ENCODE data around the gene KCNK10.

KCNK10 gene

DNA sequence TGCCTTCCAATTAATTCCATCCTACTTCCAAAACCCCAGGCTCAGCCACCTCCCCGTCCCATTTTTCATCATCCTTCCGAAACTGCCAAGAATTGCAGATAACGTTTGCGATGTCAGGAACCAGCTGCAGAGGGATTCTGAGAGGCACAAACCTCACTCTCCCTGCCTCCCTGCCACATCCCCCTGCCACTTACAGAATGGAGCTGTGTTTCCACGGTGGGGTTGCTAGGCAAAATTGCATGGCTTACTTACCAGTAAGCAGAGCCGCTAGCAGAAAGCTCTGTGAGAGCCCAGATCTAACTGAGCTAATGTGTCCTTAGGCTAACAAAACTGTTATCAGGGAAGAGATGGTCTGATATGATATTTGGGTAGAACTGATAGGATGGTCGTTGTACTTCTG is 127.4 kb downstream of the KCNK10 start:
- Mint-ChIP-seq H3K27me3 (peaks cover 57 to 58% of the 10 kb centered on the region in 2 donors), H3K36me3 (ENCODE audit: insufficient read depth) (peaks cover 4% of the 10 kb centered on the region), H3K27ac (no peak overlapping the region), H3K4me3 (no peak overlapping the region), H3K9me3 (no peaks in the 10 kb centered on the region), H3K4me1 (ENCODE audit: low read depth in 2 of 2) (no peaks in the 10 kb centered on the region)
- no peak for ATAC-seq (replicated peaks)
- no peak for DNase-seq

DNA sequence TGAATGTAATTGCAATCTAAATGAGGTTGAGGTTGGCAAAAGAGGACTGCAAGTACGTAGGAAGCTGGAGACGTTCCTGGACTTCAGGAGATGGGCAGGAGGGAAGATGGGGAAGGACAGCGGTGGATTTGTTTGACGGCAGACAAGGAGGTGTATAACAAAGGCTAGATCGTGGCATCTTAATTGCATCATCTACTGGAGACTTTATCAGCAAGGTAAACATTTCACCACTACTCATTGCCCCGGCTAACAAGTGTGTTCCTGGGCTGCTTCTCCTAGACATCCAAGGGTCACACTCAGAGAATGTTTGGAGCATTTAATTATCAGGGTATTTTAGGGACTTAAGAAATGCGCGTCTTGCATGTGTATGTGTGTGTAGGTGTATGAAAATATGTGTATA is 128.5 kb downstream of the KCNK10 start:
- ATAC-seq (replicated peaks) (no peak), DNase-seq (no peak)
- H3K4me1 Mint-ChIP-seq (ENCODE audit: low read depth in 2 of 2) = peaks cover 1 to 2% of the 10 kb centered on the region in 2 donors
- H3K4me3 Mint-ChIP-seq = no peak overlapping the region
- H3K27me3 Mint-ChIP-seq = peaks cover 50 to 58% of the 10 kb centered on the region in 2 donors
- no peaks in the 10 kb centered on the region for H3K9me3 Mint-ChIP-seq
- H3K27ac Mint-ChIP-seq = no peak overlapping the region
- H3K36me3 Mint-ChIP-seq (ENCODE audit: insufficient read depth) = peaks cover 4% of the 10 kb centered on the region

DNA sequence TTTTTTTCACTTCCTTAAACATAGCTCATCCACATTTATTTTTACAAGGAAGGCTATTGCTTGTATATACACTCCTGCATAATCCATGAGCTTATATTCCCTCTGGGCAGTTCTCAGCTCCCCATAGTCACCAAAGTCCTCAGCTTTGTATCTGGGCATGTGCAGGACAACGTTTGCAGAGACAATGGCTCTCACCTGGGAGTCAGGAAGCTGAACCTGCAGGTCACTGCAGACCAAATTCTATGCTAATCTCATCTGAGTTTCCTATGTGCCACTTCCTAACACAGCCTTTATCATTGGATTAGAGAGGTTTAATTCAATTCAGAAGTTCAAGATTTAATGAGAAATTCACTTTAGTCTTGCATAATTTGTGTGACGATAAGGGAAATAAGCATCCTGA is 131.5 kb downstream of the KCNK10 start:
- no peak for ATAC-seq (replicated peaks)
- H3K4me3 Mint-ChIP-seq = no peak overlapping the region
- no peak for DNase-seq
- H3K27me3 Mint-ChIP-seq = peaks cover 45 to 66% of the 10 kb centered on the region in 2 donors
- H3K36me3 Mint-ChIP-seq (ENCODE audit: insufficient read depth) = no peaks in the 10 kb centered on the region
- no peak overlapping the region for H3K27ac Mint-ChIP-seq
- no peaks in the 10 kb centered on the region for H3K9me3 Mint-ChIP-seq
- peaks cover 7 to 10% of the 10 kb centered on the region in 2 donors for H3K4me1 Mint-ChIP-seq (ENCODE audit: low read depth in 2 of 2)

DNA sequence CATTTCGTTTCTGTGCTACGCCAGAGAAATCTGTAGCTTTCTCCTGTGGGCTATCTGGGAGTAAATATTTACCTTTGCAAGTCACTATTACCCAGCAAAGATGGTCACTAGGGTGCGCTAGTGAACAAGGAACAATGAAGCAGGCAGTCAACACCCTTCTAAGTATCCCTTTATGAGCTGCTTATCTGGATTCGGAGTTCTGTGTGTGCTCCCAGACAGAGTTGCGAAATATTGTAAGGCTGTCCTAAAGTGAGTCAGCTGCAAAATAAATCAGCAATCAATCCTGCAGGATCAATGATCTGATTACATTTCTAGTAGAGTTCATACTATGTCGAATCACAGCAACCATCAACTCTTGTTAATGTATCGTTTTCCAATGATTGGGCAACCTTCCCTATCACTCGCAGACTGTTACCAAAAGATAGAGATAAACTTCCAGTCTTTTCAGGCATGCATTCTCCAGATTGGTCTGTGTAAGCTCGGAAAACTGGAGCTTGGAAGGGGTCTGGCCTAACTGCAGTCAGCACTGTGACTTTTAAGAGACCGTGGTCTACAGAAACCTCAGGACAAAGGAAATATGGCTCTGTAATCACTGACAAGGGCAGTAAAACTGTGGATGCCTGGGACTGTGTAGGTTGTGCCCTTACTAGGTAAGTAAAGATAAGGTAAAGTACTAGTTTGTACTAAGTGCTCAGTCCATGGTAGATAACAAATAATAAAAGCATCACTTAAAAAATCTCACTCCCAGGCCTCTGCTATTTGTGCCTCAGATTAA is 133.5 kb downstream of the KCNK10 start:
- no peak overlapping the region for H3K27ac Mint-ChIP-seq
- peak; percentile 73 for ATAC-seq (replicated peaks)
- H3K9me3 Mint-ChIP-seq = no peaks in the 10 kb centered on the region
- peak overlapping the region; percentile 50 to 64 for H3K4me3 Mint-ChIP-seq
- peak; percentile 47 to 54 (median 51) for DNase-seq
- H3K4me1 Mint-ChIP-seq (ENCODE audit: low read depth in 2 of 2) = peaks cover 7 to 10% of the 10 kb centered on the region in 2 donors
- H3K27me3 Mint-ChIP-seq = peaks cover 27 to 46% of the 10 kb centered on the region in 2 donors
- H3K36me3 Mint-ChIP-seq (ENCODE audit: insufficient read depth) = no peaks in the 10 kb centered on the region

DNA sequence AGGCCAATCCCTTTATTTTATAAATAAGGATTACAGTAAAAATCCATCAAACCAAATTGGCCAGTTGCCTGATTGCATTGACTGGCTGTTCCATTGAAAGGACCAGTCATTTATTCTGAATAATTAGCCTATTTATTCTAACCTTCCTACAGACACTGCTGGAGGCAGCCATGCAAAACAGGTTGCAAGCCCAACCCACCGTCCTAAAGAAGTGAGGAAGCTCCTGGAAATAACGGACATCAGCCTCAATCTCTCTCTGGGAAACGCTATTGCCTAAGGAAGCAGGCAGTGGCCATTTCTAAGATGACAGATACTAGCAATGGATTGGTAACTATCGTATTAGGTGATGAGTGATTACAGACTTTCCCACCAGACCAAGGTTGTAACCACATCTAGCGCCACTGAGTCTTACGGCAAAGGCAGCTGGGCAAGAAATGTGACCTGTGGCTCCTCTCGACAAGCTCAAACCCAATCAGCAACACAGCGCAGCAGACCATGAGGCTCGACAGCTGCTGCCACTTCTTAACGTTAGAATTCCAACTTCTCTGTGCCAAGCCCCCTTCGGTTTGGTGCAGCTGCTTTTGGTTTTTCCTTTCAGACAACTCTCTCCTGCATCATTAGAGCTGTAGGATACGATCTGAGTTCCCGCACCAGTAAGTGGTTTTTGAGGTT is 134.2 kb downstream of the KCNK10 start:
- peaks cover 7 to 10% of the 10 kb centered on the region in 2 donors for H3K4me1 Mint-ChIP-seq (ENCODE audit: low read depth in 2 of 2)
- ATAC-seq (replicated peaks) = peak; percentile 26
- no peak for DNase-seq
- no peaks in the 10 kb centered on the region for H3K36me3 Mint-ChIP-seq (ENCODE audit: insufficient read depth)
- H3K27ac Mint-ChIP-seq = no peak overlapping the region
- H3K9me3 Mint-ChIP-seq = no peaks in the 10 kb centered on the region
- peak overlapping the region; percentile 50 to 64 for H3K4me3 Mint-ChIP-seq
- H3K27me3 Mint-ChIP-seq = peaks cover 20 to 39% of the 10 kb centered on the region in 2 donors

DNA sequence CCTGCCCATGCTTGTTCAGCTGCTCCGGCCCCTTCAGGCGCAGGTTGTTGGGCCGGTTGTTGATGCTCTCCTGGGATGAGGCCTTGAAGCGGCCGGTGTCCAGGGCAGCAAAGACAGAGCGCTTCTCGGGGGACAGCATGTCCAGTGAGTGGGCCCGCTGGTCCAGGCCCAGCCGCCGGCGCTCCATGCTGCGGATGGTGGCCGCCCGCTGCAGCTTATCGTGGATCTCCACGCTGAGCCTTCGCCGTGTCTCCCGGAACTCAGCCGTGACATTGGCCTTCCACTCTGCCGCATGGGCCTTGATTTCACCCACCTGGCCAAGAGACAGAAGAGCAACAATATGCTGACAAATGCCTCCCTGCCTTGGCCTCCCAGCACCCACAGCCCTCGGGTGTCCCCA is 137.2 kb downstream of the KCNK10 start:
- Mint-ChIP-seq H3K9me3 (no peaks in the 10 kb centered on the region), H3K36me3 (ENCODE audit: insufficient read depth) (no peaks in the 10 kb centered on the region), H3K4me3 (no peak overlapping the region), H3K27ac (no peak overlapping the region), H3K4me1 (ENCODE audit: low read depth in 2 of 2) (peaks cover 10% of the 10 kb centered on the region in 2 donors), H3K27me3 (peaks cover 7 to 9% of the 10 kb centered on the region in 2 donors)
- ATAC-seq (replicated peaks) (no peak), DNase-seq (no peak)

DNA sequence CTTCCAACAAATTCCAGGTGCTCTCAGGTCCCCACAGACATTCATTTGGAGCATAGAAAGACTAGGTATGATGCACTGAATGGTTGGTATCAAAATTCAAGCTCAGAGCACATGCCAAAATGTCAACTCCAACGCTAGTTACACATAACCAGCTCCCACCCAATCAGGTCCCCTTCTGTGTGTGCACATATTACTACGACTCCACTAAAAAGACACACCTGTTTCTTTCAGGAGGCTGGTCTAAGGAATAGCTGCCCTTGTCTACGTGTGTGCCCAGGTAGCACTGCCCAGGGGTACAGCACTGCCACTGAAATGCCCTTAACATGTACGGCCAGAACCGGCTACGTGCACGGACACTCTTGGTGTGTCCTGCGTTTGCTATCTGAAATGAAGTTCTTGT is 138.1 kb downstream of the KCNK10 start:
- no peak for ATAC-seq (replicated peaks)
- Mint-ChIP-seq H3K27ac (no peak overlapping the region), H3K9me3 (no peaks in the 10 kb centered on the region), H3K4me1 (ENCODE audit: low read depth in 2 of 2) (peaks cover 10 to 14% of the 10 kb centered on the region in 2 donors), H3K36me3 (ENCODE audit: insufficient read depth) (no peaks in the 10 kb centered on the region), H3K27me3 (peaks cover 7 to 9% of the 10 kb centered on the region in 2 donors), H3K4me3 (no peak overlapping the region)
- DNase-seq = no peak

DNA sequence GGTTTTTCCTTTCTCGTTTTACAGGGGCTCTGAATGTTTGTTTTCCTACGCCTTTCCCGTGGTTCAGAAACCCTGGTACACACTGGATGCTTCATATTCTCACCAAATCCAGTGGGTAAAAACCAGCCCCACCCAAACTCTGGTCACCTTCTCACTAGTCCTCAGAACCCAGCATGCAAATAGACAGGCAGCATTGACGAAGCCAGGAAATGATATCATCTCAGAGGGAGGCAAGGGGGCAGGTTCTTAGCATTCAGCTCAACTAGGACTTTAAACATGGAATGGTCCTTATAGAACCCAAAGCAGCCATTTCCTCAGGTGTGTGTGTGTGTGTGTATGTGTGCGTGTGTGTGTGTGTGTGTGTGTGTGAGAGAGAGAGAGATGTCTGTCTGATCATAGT is 142.0 kb downstream of the KCNK10 start:
- peaks cover 0 to 7% of the 10 kb centered on the region in 2 donors for H3K4me1 Mint-ChIP-seq (ENCODE audit: low read depth in 2 of 2)
- no peaks in the 10 kb centered on the region for H3K9me3 Mint-ChIP-seq
- no peaks in the 10 kb centered on the region for H3K36me3 Mint-ChIP-seq (ENCODE audit: insufficient read depth)
- no peak overlapping the region for H3K4me3 Mint-ChIP-seq
- ATAC-seq (replicated peaks) (peak; percentile 49), DNase-seq (no peak)
- peak overlapping the region in 1 of 2 donors; percentile 9 for H3K27ac Mint-ChIP-seq
- no peaks in the 10 kb centered on the region for H3K27me3 Mint-ChIP-seq

DNA sequence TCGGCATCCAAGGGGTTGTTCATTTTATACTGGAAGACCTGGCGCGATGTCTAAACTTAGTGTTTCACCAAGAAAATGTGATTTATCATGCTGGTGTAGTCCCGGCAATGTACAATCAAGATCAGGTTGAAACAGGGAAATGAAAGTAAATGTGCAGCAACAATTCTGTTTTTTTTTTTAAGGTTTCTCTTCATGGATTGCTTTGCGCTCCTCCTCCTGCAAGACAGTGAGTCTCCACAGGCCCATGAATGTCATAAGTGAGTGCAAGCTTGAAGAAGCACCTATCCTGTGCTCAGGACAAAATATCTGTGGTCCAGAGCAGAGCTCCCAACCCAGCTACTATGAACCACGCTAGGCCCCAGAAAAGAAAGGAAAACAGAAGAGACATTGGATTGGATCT is 143.4 kb downstream of the KCNK10 start:
- H3K4me3 Mint-ChIP-seq = no peak overlapping the region
- no peak overlapping the region for H3K27ac Mint-ChIP-seq
- peaks cover 0 to 7% of the 10 kb centered on the region in 2 donors for H3K4me1 Mint-ChIP-seq (ENCODE audit: low read depth in 2 of 2)
- no peaks in the 10 kb centered on the region for H3K27me3 Mint-ChIP-seq
- no peak for ATAC-seq (replicated peaks)
- DNase-seq = no peak
- H3K9me3 Mint-ChIP-seq = no peaks in the 10 kb centered on the region
- H3K36me3 Mint-ChIP-seq (ENCODE audit: insufficient read depth) = no peaks in the 10 kb centered on the region

DNA sequence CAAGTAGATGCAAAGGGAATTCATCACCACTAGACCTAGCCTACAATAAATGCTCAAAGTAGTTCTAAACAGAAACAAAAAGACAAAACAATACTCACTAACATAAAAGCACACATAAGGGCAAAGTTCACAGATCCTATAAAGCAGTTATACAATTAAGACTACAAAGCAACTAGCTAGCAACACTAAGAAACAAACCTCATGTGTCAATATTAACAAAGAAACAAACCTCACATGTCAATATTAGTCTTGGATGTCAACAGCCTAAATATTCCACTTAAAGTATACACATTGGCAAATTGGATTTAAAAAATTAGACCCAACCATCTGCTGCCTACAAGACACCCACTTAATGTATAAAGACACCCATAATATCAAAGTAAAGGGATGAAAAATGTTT is 152.7 kb downstream of the KCNK10 start:
- DNase-seq = no peak
- H3K27ac Mint-ChIP-seq = no peak overlapping the region
- peaks cover 21 to 27% of the 10 kb centered on the region in 2 donors for H3K27me3 Mint-ChIP-seq
- no peak for ATAC-seq (replicated peaks)
- H3K9me3 Mint-ChIP-seq = no peaks in the 10 kb centered on the region
- H3K4me3 Mint-ChIP-seq = no peak overlapping the region
- H3K4me1 Mint-ChIP-seq (ENCODE audit: low read depth in 2 of 2) = peaks cover 2 to 12% of the 10 kb centered on the region in 2 donors
- peaks cover 1% of the 10 kb centered on the region for H3K36me3 Mint-ChIP-seq (ENCODE audit: insufficient read depth)

DNA sequence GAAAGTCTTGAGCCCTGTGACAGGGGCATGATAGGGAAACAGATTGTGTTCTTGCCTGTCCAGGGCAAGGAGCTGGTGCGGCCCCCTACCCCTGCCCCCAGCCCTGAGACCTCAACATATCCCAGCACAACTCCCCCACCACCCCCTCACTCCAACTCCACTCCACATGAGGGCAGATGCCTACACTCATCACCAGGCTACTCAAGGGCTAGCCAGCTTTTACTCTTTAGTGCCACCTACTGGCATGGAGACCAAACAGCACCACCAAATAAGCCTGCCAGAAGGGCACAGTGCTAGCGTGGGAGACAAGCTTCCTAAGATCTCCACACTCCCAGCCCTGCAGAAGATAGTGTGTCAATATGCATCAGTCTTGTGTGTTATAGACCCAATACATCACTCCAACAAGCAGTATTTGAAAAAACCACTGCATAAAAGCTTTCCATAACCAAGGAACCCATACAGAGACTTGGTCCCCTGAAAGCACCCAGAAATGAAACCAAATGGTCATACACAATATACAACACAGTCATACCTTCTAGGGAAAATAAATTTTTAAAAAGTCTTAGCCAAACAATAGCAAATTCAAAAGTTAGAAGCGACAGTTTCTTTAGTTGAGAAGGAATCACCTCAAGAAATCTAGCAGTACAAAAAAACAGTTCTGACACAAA is 154.4 kb downstream of the KCNK10 start:
- Mint-ChIP-seq H3K4me3 (peak overlapping the region in 1 of 2 donors; percentile 52), H3K27me3 (peaks cover 21 to 27% of the 10 kb centered on the region in 2 donors), H3K36me3 (ENCODE audit: insufficient read depth) (peaks cover 3% of the 10 kb centered on the region), H3K9me3 (no peaks in the 10 kb centered on the region), H3K27ac (no peak overlapping the region), H3K4me1 (ENCODE audit: low read depth in 2 of 2) (peaks cover 17 to 26% of the 10 kb centered on the region in 2 donors)
- peak; percentile 94 for ATAC-seq (replicated peaks)
- DNase-seq = peak; percentile 61 to 64 (median 62)

DNA sequence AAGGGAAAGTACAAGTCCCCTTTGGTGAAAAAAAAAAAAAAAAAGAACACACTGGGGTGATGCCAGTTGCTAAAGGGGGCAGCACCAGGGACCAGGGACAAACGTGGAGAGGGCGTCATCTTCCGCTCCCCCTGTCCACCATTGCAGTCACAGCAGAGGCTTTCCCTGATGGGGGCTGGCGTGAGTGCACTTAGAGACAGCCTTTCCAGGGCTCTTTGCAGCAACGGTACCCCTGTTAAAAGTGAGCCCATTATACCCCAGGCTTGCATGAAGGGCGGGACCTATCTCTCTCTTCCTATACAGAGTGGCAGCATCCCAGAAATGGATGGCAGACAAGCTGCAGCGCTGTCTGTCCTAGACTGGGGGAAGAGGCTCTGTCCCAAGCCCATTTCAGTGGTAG is 155.0 kb downstream of the KCNK10 start:
- Mint-ChIP-seq H3K36me3 (ENCODE audit: insufficient read depth) (peaks cover 3% of the 10 kb centered on the region), H3K9me3 (no peaks in the 10 kb centered on the region), H3K4me1 (ENCODE audit: low read depth in 2 of 2) (peaks cover 18 to 27% of the 10 kb centered on the region in 2 donors), H3K27ac (no peak overlapping the region), H3K27me3 (peaks cover 21 to 27% of the 10 kb centered on the region in 2 donors), H3K4me3 (peak overlapping the region in 1 of 2 donors; percentile 52)
- ATAC-seq (replicated peaks) (no peak), DNase-seq (no peak)

DNA sequence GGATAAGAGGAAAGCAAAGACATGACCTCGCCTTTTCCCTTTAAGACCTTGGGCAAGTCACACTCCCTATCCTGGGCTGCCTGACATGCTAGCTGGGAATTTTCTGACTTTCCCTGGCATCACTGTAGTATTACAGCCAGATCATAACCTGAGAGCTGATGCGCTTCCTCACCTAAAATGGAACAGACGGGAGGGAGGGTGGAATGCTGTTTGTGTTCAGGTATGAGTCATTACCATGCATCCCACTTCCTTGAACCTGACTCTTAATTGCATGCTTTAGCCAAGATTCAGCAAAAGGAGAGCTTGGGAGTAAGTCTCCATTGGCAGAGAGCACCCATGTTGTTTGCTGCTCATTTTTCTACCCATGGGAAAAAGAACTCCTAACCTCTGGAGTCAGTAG is 156.5 kb downstream of the KCNK10 start:
- no peak overlapping the region for H3K4me3 Mint-ChIP-seq
- H3K27ac Mint-ChIP-seq = no peak overlapping the region
- ATAC-seq (replicated peaks) (no peak), DNase-seq (no peak)
- peaks cover 18 to 27% of the 10 kb centered on the region in 2 donors for H3K4me1 Mint-ChIP-seq (ENCODE audit: low read depth in 2 of 2)
- peaks cover 3% of the 10 kb centered on the region for H3K36me3 Mint-ChIP-seq (ENCODE audit: insufficient read depth)
- peaks cover 18% of the 10 kb centered on the region in 2 donors for H3K27me3 Mint-ChIP-seq
- no peaks in the 10 kb centered on the region for H3K9me3 Mint-ChIP-seq

All from effector memory CD8-positive, alpha-beta T cell (primary cell).